Endothelial cell of umbilical vein (primary cell): ENCODE measurements around the gene COPE.

Source experiments
- EZH2 ChIP-seq: IDR thresholded peaks from 2 replicates; pipeline ENCODE4 v1.6.1; 2012; ENCODE audit warnings: borderline replicate concordance, low read depth, mild to moderate bottlenecking, moderate library complexity, low read length, inconsistent platforms; ENCODE audit not compliant: severe bottlenecking
- MAX ChIP-seq: IDR thresholded peaks from 2 replicates; pipeline ENCODE4 v1.6.1; 2011; ENCODE audit not compliant: insufficient read depth, insufficient read length
- POLR2A ChIP-seq: IDR thresholded peaks from 2 replicates; pipeline ENCODE4 v1.6.1; 2012; ENCODE audit warnings: low read depth, mild to moderate bottlenecking, control low read depth, low read length
- TF ChIP-seq, protein P1 (sequence below), 2 donors: IDR thresholded peaks; 1 replicate in 1 of 2; 2 replicates in 1 of 2; pipeline ENCODE4 v1.5.1; 2011; ENCODE audit warnings: low read length in 2 of 2, mild to moderate bottlenecking in 2 of 2, moderate library complexity in 2 of 2, control low read depth in 1 of 2, inconsistent platforms in 1 of 2, low read depth in 1 of 2; ENCODE audit not compliant: insufficient read depth in 1 of 2; ENCODE audit errors: extremely low read depth in 1 of 2

DNA sequence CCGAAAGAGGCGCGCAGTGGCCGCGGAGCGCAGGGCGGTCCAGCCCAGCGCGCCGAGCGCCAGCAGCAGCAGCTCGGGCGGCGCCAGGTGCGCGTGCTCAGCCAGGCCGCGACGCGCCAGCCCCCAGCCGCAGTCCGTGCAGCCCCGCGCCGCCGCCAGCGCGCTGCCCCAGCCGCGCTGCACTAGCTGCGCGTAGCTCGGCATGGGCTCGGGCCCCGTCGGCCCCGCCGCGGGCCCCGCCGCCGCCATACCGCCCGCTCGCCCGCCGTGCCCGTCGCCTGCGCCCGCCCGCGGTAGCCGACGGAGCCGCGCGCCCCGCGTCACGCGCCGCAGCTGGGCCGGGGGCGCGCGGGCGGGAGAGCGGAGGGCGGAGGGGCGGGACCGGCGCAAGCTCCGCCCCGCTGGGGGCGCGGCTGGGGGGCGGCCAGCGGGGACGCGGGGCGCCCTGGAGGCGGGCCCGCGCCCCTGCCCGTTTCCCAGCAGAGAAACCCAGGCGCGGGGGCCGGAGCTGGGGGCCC is 23.3 kb downstream of the COPE start, which contains the start of gene CERS1:
- TF ChIP-seq EZH2 = no peak
- TF ChIP-seq, protein P1, sequence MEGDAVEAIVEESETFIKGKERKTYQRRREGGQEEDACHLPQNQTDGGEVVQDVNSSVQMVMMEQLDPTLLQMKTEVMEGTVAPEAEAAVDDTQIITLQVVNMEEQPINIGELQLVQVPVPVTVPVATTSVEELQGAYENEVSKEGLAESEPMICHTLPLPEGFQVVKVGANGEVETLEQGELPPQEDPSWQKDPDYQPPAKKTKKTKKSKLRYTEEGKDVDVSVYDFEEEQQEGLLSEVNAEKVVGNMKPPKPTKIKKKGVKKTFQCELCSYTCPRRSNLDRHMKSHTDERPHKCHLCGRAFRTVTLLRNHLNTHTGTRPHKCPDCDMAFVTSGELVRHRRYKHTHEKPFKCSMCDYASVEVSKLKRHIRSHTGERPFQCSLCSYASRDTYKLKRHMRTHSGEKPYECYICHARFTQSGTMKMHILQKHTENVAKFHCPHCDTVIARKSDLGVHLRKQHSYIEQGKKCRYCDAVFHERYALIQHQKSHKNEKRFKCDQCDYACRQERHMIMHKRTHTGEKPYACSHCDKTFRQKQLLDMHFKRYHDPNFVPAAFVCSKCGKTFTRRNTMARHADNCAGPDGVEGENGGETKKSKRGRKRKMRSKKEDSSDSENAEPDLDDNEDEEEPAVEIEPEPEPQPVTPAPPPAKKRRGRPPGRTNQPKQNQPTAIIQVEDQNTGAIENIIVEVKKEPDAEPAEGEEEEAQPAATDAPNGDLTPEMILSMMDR (IDR thresholded peaks at IDR 0.05; ENCODE audit: extremely low read depth in 1 of 2, insufficient read depth in 1 of 2, low read depth in 1 of 2, low read length in 2 of 2) = no peak
- TF ChIP-seq MAX = no peak
- TF ChIP-seq POLR2A = no peak
